ENCODE measurements around the gene PPP1R12B.
"Not testable (repeated sequence)": the region's sequence is repeated elsewhere in the genome, so short reads cannot be mapped to it uniquely, and the experiment has no call there.

DNA sequence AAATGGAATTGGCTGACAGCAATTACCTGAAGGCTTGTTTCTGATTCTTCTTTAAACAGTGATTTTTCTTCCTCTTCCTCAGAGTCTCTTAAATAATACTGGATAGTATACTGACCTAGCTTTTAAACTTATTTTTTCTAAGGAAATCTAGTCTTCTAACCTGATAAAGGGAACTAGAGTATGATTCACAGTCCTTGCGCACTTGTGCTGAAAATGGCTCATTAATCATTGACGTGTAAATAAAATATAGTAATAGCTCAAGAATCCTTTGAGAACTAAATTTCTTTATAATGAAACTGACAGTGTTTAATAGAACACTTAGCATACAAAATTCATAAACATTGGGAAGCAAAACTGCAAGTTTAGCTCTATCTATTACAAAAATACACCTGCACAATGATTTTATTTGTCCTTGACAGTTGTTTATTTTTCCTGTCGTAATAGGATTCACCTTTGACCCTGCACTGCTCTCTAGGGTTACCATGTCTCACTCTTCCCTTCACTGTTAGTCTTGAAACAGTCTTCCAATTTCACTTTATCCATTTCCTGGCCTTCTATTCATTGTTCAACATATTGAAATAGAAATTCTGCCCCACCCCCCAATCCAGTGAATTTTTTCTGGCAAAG, 117.3 kb downstream of the PPP1R12B start:
- TF ChIP-seq, protein P1, sequence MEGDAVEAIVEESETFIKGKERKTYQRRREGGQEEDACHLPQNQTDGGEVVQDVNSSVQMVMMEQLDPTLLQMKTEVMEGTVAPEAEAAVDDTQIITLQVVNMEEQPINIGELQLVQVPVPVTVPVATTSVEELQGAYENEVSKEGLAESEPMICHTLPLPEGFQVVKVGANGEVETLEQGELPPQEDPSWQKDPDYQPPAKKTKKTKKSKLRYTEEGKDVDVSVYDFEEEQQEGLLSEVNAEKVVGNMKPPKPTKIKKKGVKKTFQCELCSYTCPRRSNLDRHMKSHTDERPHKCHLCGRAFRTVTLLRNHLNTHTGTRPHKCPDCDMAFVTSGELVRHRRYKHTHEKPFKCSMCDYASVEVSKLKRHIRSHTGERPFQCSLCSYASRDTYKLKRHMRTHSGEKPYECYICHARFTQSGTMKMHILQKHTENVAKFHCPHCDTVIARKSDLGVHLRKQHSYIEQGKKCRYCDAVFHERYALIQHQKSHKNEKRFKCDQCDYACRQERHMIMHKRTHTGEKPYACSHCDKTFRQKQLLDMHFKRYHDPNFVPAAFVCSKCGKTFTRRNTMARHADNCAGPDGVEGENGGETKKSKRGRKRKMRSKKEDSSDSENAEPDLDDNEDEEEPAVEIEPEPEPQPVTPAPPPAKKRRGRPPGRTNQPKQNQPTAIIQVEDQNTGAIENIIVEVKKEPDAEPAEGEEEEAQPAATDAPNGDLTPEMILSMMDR (IDR thresholded peaks at IDR 0.05), result not testable (repeated sequence)
- not testable (repeated sequence) for TF ChIP-seq EZH2 (IDR thresholded peaks at IDR 0.05)

Measured in neural progenitor cell (in vitro differentiated cells).